ENCODE data around the gene TMF1. TPM values are rescaled to one million over a fixed set of nuclear protein-coding genes. Genes with fewer than 3 reads are reported as not detected.

TMF1 gene
- total RNA-seq, 1 donor from 2014 or later, result 37.6 TPM

GRCh38 chr3:69081583-69082262, 29.6 kb upstream of the TMF1 start:
- peak; percentile 91 for DNase-seq (ENCODE audit: low read depth)

GRCh38 chr3:69080233-69080920, 28.2 kb upstream of the TMF1 start, which contains the start of gene UBA3:
Gene UBA3, minus strand, starts transcription at chr3:69080365. Its CDS starts 12 bp downstream, at chr3:69080353.
- DNase-seq (ENCODE audit: low read depth), result peak; percentile 90

GRCh38 chr3:69079269-69080159, 27.4 kb upstream of the TMF1 start:
- DNase-seq (ENCODE audit: low read depth), result no peak

GRCh38 chr3:69072928-69073327, 20.8 kb upstream of the TMF1 start:
- no peak for DNase-seq (ENCODE audit: low read depth)

GRCh38 chr3:69066121-69066520, 14.0 kb upstream of the TMF1 start:
- DNase-seq (ENCODE audit: low read depth), result no peak

- no peak for DNase-seq (ENCODE audit: low read depth)
These were observed 13.3 kb upstream of the TMF1 start for GRCh38 chr3:69065318-69065964.

- no peak for DNase-seq (ENCODE audit: low read depth)
These were observed 11.5 kb upstream of the TMF1 start for GRCh38 chr3:69063636-69064035.

GRCh38 chr3:69059688-69060087, 7.6 kb upstream of the TMF1 start:
- DNase-seq (ENCODE audit: low read depth), result no peak

GRCh38 chr3:69058947-69059224, 6.8 kb upstream of the TMF1 start:
- no peak for DNase-seq (ENCODE audit: low read depth)

GRCh38 chr3:69058180-69058946, 6.2 kb upstream of the TMF1 start:
- no peak for DNase-seq (ENCODE audit: low read depth)

- DNase-seq (ENCODE audit: low read depth), result no peak
These were observed 352 bp upstream of the TMF1 start for GRCh38 chr3:69052472-69052898.

- no peak for DNase-seq (ENCODE audit: low read depth)
These were observed 3.1 kb downstream of the TMF1 start for GRCh38 chr3:69048990-69049389.

- no peak for DNase-seq (ENCODE audit: low read depth)
These were observed 7.5 kb downstream of the TMF1 start for GRCh38 chr3:69044608-69045007.

GRCh38 chr3:69033470-69033869, 18.7 kb downstream of the TMF1 start:
- DNase-seq (ENCODE audit: low read depth), result no peak

GRCh38 chr3:69032737-69033136, 19.4 kb downstream of the TMF1 start:
- no peak for DNase-seq (ENCODE audit: low read depth)

- no peak for DNase-seq (ENCODE audit: low read depth)
These were observed 20.0 kb downstream of the TMF1 start for GRCh38 chr3:69032142-69032541.

- DNase-seq (ENCODE audit: low read depth), result no peak
These were observed 20.5 kb downstream of the TMF1 start for GRCh38 chr3:69031635-69032034.

- DNase-seq (ENCODE audit: low read depth), result no peak
These were observed 31.3 kb downstream of the TMF1 start for GRCh38 chr3:69020857-69021256.

- no peak for DNase-seq (ENCODE audit: low read depth)
These were observed 31.7 kb downstream of the TMF1 start for GRCh38 chr3:69020424-69020823.

- DNase-seq (ENCODE audit: low read depth), result no peak
These were observed 35.2 kb downstream of the TMF1 start for GRCh38 chr3:69016901-69017300.

GRCh38 chr3:69016102-69016501, 36.0 kb downstream of the TMF1 start:
- DNase-seq (ENCODE audit: low read depth), result no peak

Measured in myocyte (in vitro differentiated cells).